Embryonic facial prominence (tissue), 1 donor: ENCODE measurements around the gene PAPOLA.
"Not testable (repeated sequence)": the region's sequence is repeated elsewhere in the genome, so short reads cannot be mapped to it uniquely, and the experiment has no call there.

Experiments
- DNase-seq: peaks from one replicate; pipeline ENCODE4 v3.0.0-alpha.2; 2016; ENCODE audit errors: extremely low spot score

Gene PAPOLA

DNA sequence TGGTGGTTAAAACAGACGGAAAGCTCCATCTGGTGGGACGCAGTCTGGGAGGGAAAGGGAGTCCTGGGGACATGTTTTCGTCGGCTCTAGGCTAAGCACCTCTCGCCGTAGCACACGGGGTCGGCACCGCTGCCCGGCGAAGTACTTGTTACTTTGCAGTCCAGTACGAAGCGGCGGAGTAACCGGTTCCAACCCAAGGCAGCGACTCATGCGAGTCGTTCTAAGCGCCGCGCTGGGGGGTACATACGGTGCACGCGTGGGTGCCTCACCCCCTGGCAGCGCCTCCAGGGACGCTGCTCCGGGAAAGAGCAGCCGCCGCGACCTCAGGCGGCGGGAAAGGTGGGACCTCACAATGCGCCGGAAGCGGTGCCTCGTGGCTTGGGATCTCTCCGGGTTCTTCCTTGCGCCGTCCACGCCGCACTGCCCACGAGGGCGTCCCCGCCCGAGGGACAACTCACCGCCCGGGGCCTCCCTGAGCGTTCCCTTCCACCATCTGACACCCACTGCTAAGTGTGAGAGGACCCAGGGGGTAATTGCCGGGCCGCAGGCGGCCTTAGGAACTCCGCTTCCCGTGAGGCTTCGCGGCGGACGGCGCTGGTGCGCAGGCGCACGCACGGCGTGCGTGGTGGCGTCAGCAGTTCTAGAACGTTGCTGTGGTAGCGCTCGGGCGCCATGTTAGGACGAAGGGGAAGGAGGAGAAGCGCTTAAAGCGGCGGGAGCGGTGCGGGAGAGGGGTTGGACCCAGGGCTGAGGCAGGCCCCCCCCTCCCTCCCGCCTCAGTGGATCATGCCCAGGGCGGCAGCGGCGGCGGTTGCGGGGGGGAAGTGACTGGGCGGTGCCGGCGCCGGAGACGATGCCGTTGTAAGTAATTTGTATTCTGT is at the start of gene PAPOLA:
Gene PAPOLA (plus strand): TSS at position 643 of the 881 bp plus-strand sequence. CDS start 211 bp downstream, at position 854.
- DNase-seq = peak; percentile 92

GRCh38 chr14:96452684-96453083 is 49.5 kb upstream of the PAPOLA start:
- DNase-seq = no peak

- DNase-seq = no peak
These were observed 46.6 kb upstream of the PAPOLA start for GRCh38 chr14:96455588-96455987.

- no peak for DNase-seq
These were observed 42.3 kb upstream of the PAPOLA start for GRCh38 chr14:96459851-96460250.

- no peak for DNase-seq
These were observed 40.0 kb upstream of the PAPOLA start for GRCh38 chr14:96461950-96462798.

GRCh38 chr14:96464136-96464535 is 38.0 kb upstream of the PAPOLA start:
- no peak for DNase-seq

DNA sequence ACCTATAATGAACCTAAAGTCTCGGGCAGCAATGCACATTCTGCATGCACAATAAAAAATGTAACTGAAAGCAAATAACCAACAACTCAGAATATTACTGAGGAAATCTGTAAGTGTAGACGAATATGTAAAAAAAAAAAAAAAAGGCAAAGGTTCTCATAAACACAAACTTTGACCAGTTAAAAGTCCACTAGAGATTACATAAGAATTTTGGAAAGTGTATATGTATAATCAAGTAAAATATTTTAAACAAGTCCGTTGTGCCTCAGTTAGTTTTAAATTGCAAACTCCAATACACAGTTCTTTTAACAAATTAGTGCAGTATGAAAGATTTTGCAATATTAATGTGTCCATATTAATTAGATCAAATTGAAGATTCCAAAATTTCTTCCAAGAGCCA is 35.3 kb upstream of the PAPOLA start:
- no peak for DNase-seq

DNA sequence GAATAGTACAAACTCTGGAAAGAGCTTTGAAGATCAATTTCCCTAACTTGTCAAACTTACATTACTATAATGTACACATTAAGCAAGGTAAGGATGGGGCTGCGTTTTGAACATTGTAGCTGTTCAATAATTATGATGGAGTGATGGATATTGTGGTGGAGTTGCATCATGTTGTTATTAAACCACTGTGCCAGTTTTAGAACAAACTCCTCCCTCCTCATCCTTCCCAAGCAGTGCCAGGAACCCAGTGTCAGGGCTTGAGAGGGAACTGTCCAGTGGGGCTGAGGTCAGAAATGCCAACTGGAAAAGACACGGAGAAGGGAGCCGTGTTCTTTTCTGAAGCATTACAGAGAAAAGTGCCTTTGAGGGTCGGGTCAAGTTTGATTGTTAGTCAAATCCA is 31.9 kb upstream of the PAPOLA start:
- DNase-seq = no peak

DNA sequence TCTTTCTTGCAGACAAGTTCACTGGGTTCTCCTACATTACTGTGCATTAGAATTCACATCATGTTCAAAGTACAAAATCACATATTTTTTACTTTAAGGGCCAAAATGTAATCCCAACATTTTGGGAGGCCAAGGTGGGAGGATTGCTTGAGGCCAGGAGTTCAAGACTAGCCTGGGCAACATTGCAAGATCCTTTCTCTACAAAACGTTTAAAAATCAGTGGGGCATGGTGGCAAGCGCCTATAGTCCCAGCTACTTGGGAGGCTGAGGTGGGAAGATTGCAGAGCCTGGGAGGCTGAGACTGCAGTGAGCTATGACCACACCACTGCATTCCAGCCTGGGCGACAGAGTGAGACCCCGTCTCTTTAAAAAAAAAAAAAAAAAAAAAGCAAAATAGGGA is 31.2 kb upstream of the PAPOLA start:
- not testable (repeated sequence) for DNase-seq

DNA sequence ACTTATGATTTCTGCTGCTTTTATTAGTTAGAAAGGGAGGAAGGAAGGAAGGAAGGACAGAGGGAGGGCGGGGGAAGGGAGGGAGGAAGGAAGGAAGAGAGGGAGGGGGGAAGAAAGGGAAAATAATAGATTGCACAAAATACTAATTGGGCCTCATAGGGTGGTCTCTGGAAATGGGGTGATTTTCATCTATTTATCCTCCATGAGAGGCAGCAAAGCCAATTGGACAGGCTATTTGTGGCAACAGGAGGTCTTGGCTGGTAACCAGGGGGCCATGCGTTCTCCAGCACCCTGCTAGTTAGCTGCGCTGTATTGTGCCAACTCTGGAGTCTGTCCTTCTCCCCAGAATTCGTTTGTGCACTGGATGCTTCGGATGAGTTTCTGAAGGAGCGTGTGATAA is 24.1 kb upstream of the PAPOLA start:
- no peak for DNase-seq

DNA sequence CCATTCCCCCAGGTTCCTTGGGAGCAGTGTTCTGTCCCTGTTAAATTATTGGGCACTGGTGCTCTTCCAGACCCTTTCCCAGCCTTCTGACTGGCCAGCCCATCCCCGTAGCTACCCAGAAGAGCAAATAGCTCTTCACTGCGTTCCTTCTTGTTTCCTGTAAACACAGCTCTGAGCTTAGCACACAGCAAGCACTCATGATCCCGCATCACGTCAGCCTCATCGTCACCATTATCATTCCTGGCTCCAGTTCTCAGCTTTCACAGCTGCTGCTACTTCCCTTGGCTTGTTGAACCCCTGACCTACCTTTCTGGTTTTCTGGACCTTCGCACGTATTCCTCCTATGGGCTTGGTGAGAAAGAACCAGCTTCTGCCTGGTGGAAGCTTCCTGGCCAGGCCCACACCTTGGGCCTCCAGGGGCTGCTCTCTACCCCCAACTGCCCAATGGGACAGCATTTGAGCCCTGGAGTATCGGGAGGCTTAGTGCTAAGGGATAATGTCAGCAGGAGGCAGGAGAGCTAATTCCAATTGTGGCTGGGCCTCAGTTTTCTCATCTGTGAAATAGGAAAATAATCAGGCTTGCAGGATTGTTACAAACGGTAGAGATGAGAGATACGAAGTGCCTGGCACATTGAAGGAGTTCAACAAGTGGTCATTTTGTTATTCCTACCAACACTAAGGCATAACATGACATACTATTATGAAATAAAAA is 22.6 kb upstream of the PAPOLA start:
- no peak for DNase-seq

DNA sequence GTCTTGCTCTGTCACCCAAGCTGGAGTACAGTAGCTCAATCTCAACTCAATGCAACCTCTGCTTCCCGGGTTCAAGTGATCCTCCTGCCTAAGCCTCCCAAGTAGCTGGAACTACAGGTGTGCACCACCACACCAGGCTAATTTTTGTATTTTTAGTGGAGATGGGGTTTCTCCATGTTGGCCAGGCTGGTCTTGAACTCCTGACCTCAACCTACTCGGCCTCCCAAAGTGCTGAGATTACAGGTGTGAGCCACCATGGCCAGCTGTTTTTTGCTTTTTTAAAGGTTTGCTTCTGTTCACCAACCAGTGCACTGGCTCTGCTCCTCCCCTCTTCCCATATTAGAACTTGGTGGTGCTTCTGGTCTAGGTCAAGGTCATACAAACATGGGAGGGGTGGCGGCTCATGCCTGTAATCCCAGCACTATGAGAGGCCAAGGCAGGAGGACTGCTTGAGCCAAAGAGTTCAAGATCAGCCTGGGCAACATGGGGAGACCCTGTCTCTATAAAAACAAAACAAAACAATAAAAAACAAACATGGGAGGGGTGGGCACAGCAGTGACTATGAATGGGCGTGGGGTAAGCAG is 20.4 kb upstream of the PAPOLA start:
- no peak for DNase-seq

DNA sequence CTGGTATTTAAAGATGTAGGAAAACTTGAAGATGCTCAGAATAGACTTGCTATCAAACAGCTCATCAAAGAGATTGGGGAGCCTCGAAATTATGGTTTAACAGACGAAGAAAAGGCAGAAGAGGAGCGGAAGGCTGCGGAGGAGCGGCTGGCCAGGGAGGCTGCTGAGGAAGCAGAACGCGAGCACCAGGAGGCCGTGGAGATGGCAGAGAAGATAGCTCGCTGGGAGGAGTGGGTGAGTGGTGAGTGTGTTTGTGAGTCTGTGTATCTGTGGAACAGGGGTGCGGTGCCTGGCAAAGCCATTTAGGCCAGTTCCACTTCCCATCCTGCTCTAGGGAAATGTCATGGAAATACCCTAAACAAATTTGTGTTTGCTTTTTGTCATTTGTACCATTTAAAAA is 19.2 kb upstream of the PAPOLA start:
- no peak for DNase-seq

DNA sequence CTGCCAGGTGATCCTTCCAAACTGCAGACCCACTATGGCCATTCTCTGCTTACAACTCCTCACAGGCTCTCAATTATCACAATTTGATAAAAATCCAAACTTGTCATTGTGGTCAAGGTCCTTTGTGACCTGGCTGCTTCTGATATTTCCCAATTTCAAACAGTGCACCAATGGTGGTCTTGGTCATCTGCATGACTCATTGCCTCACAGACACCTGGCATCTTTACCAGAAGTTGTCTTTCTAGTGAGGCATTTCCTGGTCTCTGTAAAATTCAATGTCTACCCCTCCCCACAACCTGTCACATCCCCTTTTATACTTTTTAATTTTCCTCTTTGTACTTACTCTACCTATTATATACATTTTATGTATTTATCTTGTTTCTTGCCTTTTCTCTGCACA is 17.8 kb upstream of the PAPOLA start:
- no peak for DNase-seq

DNA sequence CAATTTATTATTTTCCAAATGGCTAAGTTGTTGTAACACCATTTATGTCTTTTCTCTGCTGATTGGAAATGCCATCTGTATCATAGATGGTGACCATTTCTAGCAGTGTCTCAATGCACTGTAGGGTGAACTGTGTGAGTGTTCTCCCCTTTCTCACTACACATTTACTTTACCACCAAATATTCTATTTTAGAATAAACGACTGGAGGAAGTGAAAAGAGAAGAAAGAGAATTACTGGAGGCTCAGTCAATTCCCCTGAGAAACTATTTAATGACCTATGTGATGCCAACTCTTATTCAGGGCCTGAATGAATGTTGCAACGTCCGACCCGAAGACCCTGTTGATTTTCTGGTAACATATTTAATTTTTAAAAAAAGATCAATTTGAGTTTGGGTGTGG is 15.5 kb upstream of the PAPOLA start:
- DNase-seq = no peak

GRCh38 chr14:96489327-96489726 is 12.9 kb upstream of the PAPOLA start:
- no peak for DNase-seq

GRCh38 chr14:96493178-96493577 is 9.0 kb upstream of the PAPOLA start:
- DNase-seq = no peak

- DNase-seq = no peak
These were observed 7.9 kb upstream of the PAPOLA start for GRCh38 chr14:96494331-96494730.

DNA sequence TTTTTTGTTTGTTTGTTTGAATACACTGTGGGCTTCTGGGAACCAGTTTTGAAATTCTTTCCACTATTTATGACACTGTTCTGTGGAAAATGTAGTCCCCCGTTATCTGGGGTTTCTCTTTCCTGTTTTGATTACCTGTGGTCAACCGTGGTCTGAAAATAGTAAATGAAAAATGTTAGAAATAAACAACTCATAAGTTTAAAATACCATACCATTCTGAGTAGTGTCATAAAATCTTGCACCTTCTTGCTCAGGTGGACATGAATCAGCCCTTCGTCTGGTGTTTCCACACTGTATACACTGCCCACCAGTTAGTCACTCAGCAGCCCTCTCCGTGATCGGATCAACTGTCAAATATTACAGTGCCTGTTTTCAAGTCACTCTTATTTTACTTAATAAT is 5.1 kb upstream of the PAPOLA start:
- no peak for DNase-seq

GRCh38 chr14:96497586-96497985 is 4.6 kb upstream of the PAPOLA start:
- no peak for DNase-seq

DNA sequence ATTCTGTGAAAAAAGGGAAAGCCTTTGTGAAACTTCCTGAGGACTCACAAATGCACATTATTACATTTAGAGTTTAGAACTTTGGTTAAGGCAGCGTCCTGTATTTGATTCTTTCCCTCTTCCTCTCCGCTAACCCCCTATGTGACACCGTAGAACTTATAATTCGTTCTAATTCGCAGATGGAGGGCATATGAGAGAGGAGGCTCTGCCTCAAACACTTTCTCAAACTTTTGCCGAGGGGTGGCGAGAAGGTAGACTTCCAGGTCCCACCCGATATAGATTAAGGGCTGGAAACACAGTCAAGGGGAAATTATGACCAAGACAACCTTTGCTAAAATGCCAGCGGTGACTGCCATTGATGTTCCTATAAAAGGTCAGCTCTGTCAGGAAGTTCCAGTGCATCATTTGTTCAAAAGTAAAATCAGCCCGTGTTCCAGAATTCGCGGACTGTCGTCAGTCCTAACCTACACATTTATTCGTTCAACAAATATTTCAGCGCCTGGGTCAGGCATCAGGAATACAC is 904 bp upstream of the PAPOLA start:
- DNase-seq = no peak
